ENCODE data around the gene PRR14.

PRR14 gene

GRCh38 chr16:30637944-30638343, 12.8 kb upstream of the PRR14 start:
- peak in 1 of 2 experiments; percentile 64 for DNase-seq (ENCODE audit: low read depth in 1 of 2, low spot score in 1 of 2)
- Histone ChIP-seq H3K27me3 (ENCODE audit: insufficient read depth, poor library complexity, severe bottlenecking) (no peaks in the 10 kb centered on the region), H3K27ac (replicated peaks) (no peak overlapping the region), H3K4me3 (replicated peaks; ENCODE audit: insufficient read depth, low read length) (no peak overlapping the region)
- TF ChIP-seq SPI1 (IDR thresholded peaks at IDR 0.05; ENCODE audit: borderline replicate concordance, low read depth): no peak
- peak; percentile 73 for TF ChIP-seq CTCF (IDR thresholded peaks at IDR 0.05; ENCODE audit: insufficient read depth, low read length)

GRCh38 chr16:30641378-30641982, 9.3 kb upstream of the PRR14 start:
- TF ChIP-seq CTCF (IDR thresholded peaks at IDR 0.05; ENCODE audit: insufficient read depth, low read length): no peak
- TF ChIP-seq, protein P1, sequence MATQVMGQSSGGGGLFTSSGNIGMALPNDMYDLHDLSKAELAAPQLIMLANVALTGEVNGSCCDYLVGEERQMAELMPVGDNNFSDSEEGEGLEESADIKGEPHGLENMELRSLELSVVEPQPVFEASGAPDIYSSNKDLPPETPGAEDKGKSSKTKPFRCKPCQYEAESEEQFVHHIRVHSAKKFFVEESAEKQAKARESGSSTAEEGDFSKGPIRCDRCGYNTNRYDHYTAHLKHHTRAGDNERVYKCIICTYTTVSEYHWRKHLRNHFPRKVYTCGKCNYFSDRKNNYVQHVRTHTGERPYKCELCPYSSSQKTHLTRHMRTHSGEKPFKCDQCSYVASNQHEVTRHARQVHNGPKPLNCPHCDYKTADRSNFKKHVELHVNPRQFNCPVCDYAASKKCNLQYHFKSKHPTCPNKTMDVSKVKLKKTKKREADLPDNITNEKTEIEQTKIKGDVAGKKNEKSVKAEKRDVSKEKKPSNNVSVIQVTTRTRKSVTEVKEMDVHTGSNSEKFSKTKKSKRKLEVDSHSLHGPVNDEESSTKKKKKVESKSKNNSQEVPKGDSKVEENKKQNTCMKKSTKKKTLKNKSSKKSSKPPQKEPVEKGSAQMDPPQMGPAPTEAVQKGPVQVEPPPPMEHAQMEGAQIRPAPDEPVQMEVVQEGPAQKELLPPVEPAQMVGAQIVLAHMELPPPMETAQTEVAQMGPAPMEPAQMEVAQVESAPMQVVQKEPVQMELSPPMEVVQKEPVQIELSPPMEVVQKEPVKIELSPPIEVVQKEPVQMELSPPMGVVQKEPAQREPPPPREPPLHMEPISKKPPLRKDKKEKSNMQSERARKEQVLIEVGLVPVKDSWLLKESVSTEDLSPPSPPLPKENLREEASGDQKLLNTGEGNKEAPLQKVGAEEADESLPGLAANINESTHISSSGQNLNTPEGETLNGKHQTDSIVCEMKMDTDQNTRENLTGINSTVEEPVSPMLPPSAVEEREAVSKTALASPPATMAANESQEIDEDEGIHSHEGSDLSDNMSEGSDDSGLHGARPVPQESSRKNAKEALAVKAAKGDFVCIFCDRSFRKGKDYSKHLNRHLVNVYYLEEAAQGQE (IDR thresholded peaks at IDR 0.05; ENCODE audit: insufficient replicate concordance, low read depth): no peak
- TF ChIP-seq SPI1 (IDR thresholded peaks at IDR 0.05; ENCODE audit: borderline replicate concordance, low read depth): no peak
- no peak for TF ChIP-seq POLR2AphosphoS5 (IDR thresholded peaks at IDR 0.05; ENCODE audit: low read depth)
- TF ChIP-seq GABPA (IDR thresholded peaks at IDR 0.05; ENCODE audit: low read depth): no peak
- DNase-seq (ENCODE audit: low read depth in 1 of 2, low spot score in 1 of 2): no peak
- Histone ChIP-seq H3K27me3 (ENCODE audit: insufficient read depth, poor library complexity, severe bottlenecking) (no peaks in the 10 kb centered on the region), H3K27ac (replicated peaks) (no peak overlapping the region), H3K4me3 (replicated peaks; ENCODE audit: insufficient read depth, low read length) (no peak overlapping the region)

DNA sequence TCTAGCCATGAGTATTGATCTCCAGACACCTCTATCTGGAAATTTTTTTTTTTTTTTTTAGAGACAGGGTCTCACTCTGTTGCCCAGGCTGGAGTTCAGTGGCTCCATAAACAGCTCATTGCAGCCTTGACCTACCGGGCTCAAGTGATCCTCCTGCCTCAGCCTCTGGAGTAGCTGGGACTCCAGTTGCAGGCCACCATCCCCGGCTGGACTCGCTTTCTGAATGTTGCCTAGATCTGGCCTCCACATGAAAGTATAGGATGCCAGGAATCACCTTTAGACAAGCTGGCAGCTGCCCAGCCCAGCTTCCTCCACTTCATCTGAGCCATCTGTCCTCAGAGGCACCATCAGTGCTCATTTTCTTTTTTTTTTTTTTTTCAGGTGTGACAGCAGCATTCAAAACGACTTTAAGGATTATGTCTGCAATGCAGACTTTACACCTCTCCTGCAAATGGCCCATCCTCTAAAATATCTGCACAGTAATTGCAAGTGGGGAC, 6.4 kb upstream of the PRR14 start:
- H3K27ac ChIP-seq (replicated peaks): no peak overlapping the region
- H3K4me3 ChIP-seq (replicated peaks; ENCODE audit: insufficient read depth, low read length): no peak overlapping the region
- DNase-seq (ENCODE audit: low read depth in 1 of 2, low spot score in 1 of 2): no peak
- TF ChIP-seq SPI1 (IDR thresholded peaks at IDR 0.05; ENCODE audit: borderline replicate concordance, low read depth) (no peak), POLR2AphosphoS5 (IDR thresholded peaks at IDR 0.05; ENCODE audit: low read depth) (no peak), CTCF (IDR thresholded peaks at IDR 0.05; ENCODE audit: insufficient read depth, low read length) (no peak), GABPA (IDR thresholded peaks at IDR 0.05; ENCODE audit: low read depth) (no peak)
- TF ChIP-seq, protein P1 (IDR thresholded peaks at IDR 0.05; ENCODE audit: insufficient replicate concordance, low read depth): no peak
- no peaks in the 10 kb centered on the region for H3K27me3 ChIP-seq (ENCODE audit: insufficient read depth, poor library complexity, severe bottlenecking)

DNA sequence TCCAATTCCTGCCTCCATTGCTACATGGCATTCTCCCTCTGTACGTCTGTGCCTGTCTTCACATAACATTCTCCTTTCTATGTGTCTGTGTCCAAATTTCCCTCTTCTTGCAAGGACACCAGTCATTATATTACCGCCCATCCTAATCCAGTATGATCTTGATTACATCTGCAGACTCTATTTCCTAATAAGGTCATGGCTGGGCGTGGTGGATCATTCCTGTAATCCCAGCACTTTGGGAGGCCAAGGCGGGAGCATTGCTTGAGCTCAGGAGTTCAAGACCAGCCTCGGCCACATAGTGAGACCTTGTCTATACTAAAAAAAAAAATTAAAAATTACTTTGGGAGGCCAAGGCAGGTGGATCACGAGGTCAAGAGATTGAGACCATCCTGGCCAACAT, 5.0 kb upstream of the PRR14 start:
- Histone ChIP-seq H3K27ac (replicated peaks) (no peak overlapping the region), H3K4me3 (replicated peaks; ENCODE audit: insufficient read depth, low read length) (no peak overlapping the region), H3K27me3 (ENCODE audit: insufficient read depth, poor library complexity, severe bottlenecking) (no peaks in the 10 kb centered on the region)
- no peak for TF ChIP-seq GABPA (IDR thresholded peaks at IDR 0.05; ENCODE audit: low read depth)
- TF ChIP-seq, protein P1 (IDR thresholded peaks at IDR 0.05; ENCODE audit: insufficient replicate concordance, low read depth): no peak
- DNase-seq (ENCODE audit: low read depth in 1 of 2, low spot score in 1 of 2): no peak
